ENCODE results near the gene TSHR.

The TSHR gene

GRCh38 chr14:81169711-81170103 lies 214.3 kb downstream of the TSHR start:
- H3K4me3 Mint-ChIP-seq: peak overlapping the region; percentile 86
- peak overlapping the region; percentile 96 for H3K27ac Mint-ChIP-seq
- H3K4me1 Mint-ChIP-seq (ENCODE audit: low read depth): peaks cover 38% of the 10 kb centered on the region
- H3K27me3 Mint-ChIP-seq (ENCODE audit: low read depth): no peaks in the 10 kb centered on the region
- no peaks in the 10 kb centered on the region for H3K9me3 Mint-ChIP-seq
- no peaks in the 10 kb centered on the region for H3K36me3 Mint-ChIP-seq (ENCODE audit: low read depth)

GRCh38 chr14:81170104-81170828 lies 214.8 kb downstream of the TSHR start:
- peak overlapping the region; percentile 96 for H3K27ac Mint-ChIP-seq
- H3K27me3 Mint-ChIP-seq (ENCODE audit: low read depth): no peaks in the 10 kb centered on the region
- peak overlapping the region; percentile 86 for H3K4me3 Mint-ChIP-seq
- peaks cover 36% of the 10 kb centered on the region for H3K4me1 Mint-ChIP-seq (ENCODE audit: low read depth)
- H3K36me3 Mint-ChIP-seq (ENCODE audit: low read depth): peaks cover 2% of the 10 kb centered on the region
- no peaks in the 10 kb centered on the region for H3K9me3 Mint-ChIP-seq

GRCh38 chr14:81170829-81171195 lies 215.4 kb downstream of the TSHR start:
- peak overlapping the region; percentile 86 for H3K4me3 Mint-ChIP-seq
- H3K4me1 Mint-ChIP-seq (ENCODE audit: low read depth): peaks cover 35% of the 10 kb centered on the region
- peak overlapping the region; percentile 96 for H3K27ac Mint-ChIP-seq
- no peaks in the 10 kb centered on the region for H3K9me3 Mint-ChIP-seq
- no peaks in the 10 kb centered on the region for H3K27me3 Mint-ChIP-seq (ENCODE audit: low read depth)
- peaks cover 2% of the 10 kb centered on the region for H3K36me3 Mint-ChIP-seq (ENCODE audit: low read depth)

- H3K9me3 Mint-ChIP-seq: no peaks in the 10 kb centered on the region
- peaks cover 5% of the 10 kb centered on the region for H3K36me3 Mint-ChIP-seq (ENCODE audit: low read depth)
- peaks cover 41% of the 10 kb centered on the region for H3K4me1 Mint-ChIP-seq (ENCODE audit: low read depth)
- H3K27ac Mint-ChIP-seq: no peak overlapping the region
- H3K27me3 Mint-ChIP-seq (ENCODE audit: low read depth): no peaks in the 10 kb centered on the region
- no peak overlapping the region for H3K4me3 Mint-ChIP-seq
Observed at GRCh38 chr14:81172353-81172752, 216.9 kb downstream of the TSHR start.

- Mint-ChIP-seq H3K27ac (no peak overlapping the region), H3K4me1 (ENCODE audit: low read depth) (peaks cover 43% of the 10 kb centered on the region)
Observed at GRCh38 chr14:81172881-81173280, 217.5 kb downstream of the TSHR start.

GRCh38 chr14:81176241-81176640 lies 220.8 kb downstream of the TSHR start:
- Mint-ChIP-seq H3K9me3 (no peaks in the 10 kb centered on the region), H3K36me3 (ENCODE audit: low read depth) (peaks cover 17% of the 10 kb centered on the region), H3K4me1 (ENCODE audit: low read depth) (peaks cover 18% of the 10 kb centered on the region), H3K27ac (no peak overlapping the region), H3K4me3 (no peak overlapping the region), H3K27me3 (ENCODE audit: low read depth) (no peaks in the 10 kb centered on the region)

More at GRCh38 chr14:81172881-81173280, 217.5 kb downstream of the TSHR start:
- no peaks in the 10 kb centered on the region for H3K9me3 Mint-ChIP-seq
- H3K27me3 Mint-ChIP-seq (ENCODE audit: low read depth): no peaks in the 10 kb centered on the region
- H3K36me3 Mint-ChIP-seq (ENCODE audit: low read depth): peaks cover 5% of the 10 kb centered on the region
- no peak overlapping the region for H3K4me3 Mint-ChIP-seq

GRCh38 chr14:81177225-81177624 lies 221.8 kb downstream of the TSHR start:
- Mint-ChIP-seq H3K27me3 (ENCODE audit: low read depth) (no peaks in the 10 kb centered on the region), H3K27ac (no peak overlapping the region), H3K4me1 (ENCODE audit: low read depth) (peaks cover 15% of the 10 kb centered on the region), H3K9me3 (no peaks in the 10 kb centered on the region), H3K36me3 (ENCODE audit: low read depth) (peaks cover 25% of the 10 kb centered on the region), H3K4me3 (no peak overlapping the region)

GRCh38 chr14:81178063-81178462 lies 222.6 kb downstream of the TSHR start:
- Mint-ChIP-seq H3K27ac (no peak overlapping the region), H3K4me1 (ENCODE audit: low read depth) (peaks cover 19% of the 10 kb centered on the region), H3K36me3 (ENCODE audit: low read depth) (peaks cover 32% of the 10 kb centered on the region), H3K27me3 (ENCODE audit: low read depth) (no peaks in the 10 kb centered on the region), H3K9me3 (no peaks in the 10 kb centered on the region), H3K4me3 (no peak overlapping the region)

GRCh38 chr14:81179631-81180030 lies 224.2 kb downstream of the TSHR start:
- Mint-ChIP-seq H3K36me3 (ENCODE audit: low read depth) (peaks cover 42% of the 10 kb centered on the region), H3K4me1 (ENCODE audit: low read depth) (peaks cover 26% of the 10 kb centered on the region), H3K4me3 (no peak overlapping the region)

GRCh38 chr14:81187832-81188522 lies 232.6 kb downstream of the TSHR start:
- Mint-ChIP-seq H3K36me3 (ENCODE audit: low read depth) (peaks cover 40% of the 10 kb centered on the region), H3K27me3 (ENCODE audit: low read depth) (no peaks in the 10 kb centered on the region), H3K9me3 (no peaks in the 10 kb centered on the region), H3K4me3 (peak overlapping the region; percentile 9), H3K4me1 (ENCODE audit: low read depth) (peaks cover 42% of the 10 kb centered on the region), H3K27ac (peak overlapping the region; percentile 38)

More at GRCh38 chr14:81179631-81180030, 224.2 kb downstream of the TSHR start:
- Mint-ChIP-seq H3K27me3 (ENCODE audit: low read depth) (no peaks in the 10 kb centered on the region), H3K27ac (no peak overlapping the region), H3K9me3 (no peaks in the 10 kb centered on the region)

GRCh38 chr14:81192594-81192993 lies 237.2 kb downstream of the TSHR start:
- no peaks in the 10 kb centered on the region for H3K27me3 Mint-ChIP-seq (ENCODE audit: low read depth)
- no peaks in the 10 kb centered on the region for H3K9me3 Mint-ChIP-seq
- H3K4me1 Mint-ChIP-seq (ENCODE audit: low read depth): peaks cover 43% of the 10 kb centered on the region
- peak overlapping the region; percentile 87 for H3K4me3 Mint-ChIP-seq
- peaks cover 46% of the 10 kb centered on the region for H3K36me3 Mint-ChIP-seq (ENCODE audit: low read depth)
- H3K27ac Mint-ChIP-seq: peak overlapping the region; percentile 91

GRCh38 chr14:81193924-81194633 lies 238.7 kb downstream of the TSHR start:
- no peak overlapping the region for H3K4me3 Mint-ChIP-seq
- no peaks in the 10 kb centered on the region for H3K9me3 Mint-ChIP-seq
- H3K4me1 Mint-ChIP-seq (ENCODE audit: low read depth): peaks cover 37% of the 10 kb centered on the region
- no peak overlapping the region for H3K27ac Mint-ChIP-seq
- H3K27me3 Mint-ChIP-seq (ENCODE audit: low read depth): no peaks in the 10 kb centered on the region
- H3K36me3 Mint-ChIP-seq (ENCODE audit: low read depth): peaks cover 39% of the 10 kb centered on the region
